Measurements from ENCODE around the gene TIA1.

TIA1 gene

GRCh38 chr2:70261501-70261900 lies 13.1 kb upstream of the TIA1 start:
- Histone ChIP-seq H3K9ac (ENCODE audit: low read length) (no peak overlapping the region), H3K27ac (ENCODE audit: low read length) (no peak overlapping the region), H3K4me2 (ENCODE audit: low read depth, low read length) (no peak overlapping the region), H3K4me1 (ENCODE audit: low read length) (peaks cover 4% of the 10 kb centered on the region; the same call in 1 of the 2 replicates), H3K4me3 (ENCODE audit: low read length) (no peak overlapping the region), H4K20me1 (ENCODE audit: insufficient read depth, low read length) (no peaks in the 10 kb centered on the region), H3K9me3 (replicated peaks; ENCODE audit: insufficient read depth, low read length) (no peaks in the 10 kb centered on the region), H3K27me3 (replicated peaks; ENCODE audit: insufficient read depth, low read length) (no peaks in the 10 kb centered on the region), H3K9me2 (replicated peaks; ENCODE audit: insufficient read depth, low read length) (no peaks in the 10 kb centered on the region), H2AFZ (ENCODE audit: low read length) (no peak overlapping the region), H3K36me3 (replicated peaks; ENCODE audit: insufficient read depth, low read length) (no peaks in the 10 kb centered on the region), H3K79me2 (ENCODE audit: low read length) (no peaks in the 10 kb centered on the region), H3F3A (ENCODE audit: insufficient read depth, low read length) (peaks cover 18% of the 10 kb centered on the region)
- TF ChIP-seq EZH2 (optimal IDR thresholded peaks at IDR 0.05; ENCODE audit: low read depth, low read length), result no peak
- no peak for TF ChIP-seq CTCF (IDR thresholded peaks at IDR 0.05; ENCODE audit: low read length)
- no peak for TF ChIP-seq EZH2phosphoT487 (IDR thresholded peaks at IDR 0.05; ENCODE audit: low read length)
- DNase-seq, result no peak

GRCh38 chr2:70258532-70258875 lies 10.1 kb upstream of the TIA1 start:
- Histone ChIP-seq H3K9me3 (replicated peaks; ENCODE audit: insufficient read depth, low read length) (no peaks in the 10 kb centered on the region), H3K27ac (ENCODE audit: low read length) (peak overlapping the region; percentile 25; the same call in 1 of the 2 replicates), H3K27me3 (replicated peaks; ENCODE audit: insufficient read depth, low read length) (no peaks in the 10 kb centered on the region), H4K20me1 (ENCODE audit: insufficient read depth, low read length) (no peaks in the 10 kb centered on the region), H3K9me2 (replicated peaks; ENCODE audit: insufficient read depth, low read length) (no peaks in the 10 kb centered on the region), H3K4me2 (ENCODE audit: low read depth, low read length) (peak overlapping the region; percentile 92), H3K79me2 (ENCODE audit: low read length) (no peaks in the 10 kb centered on the region), H3K4me1 (ENCODE audit: low read length) (peaks cover 4% of the 10 kb centered on the region; the same call in 1 of the 2 replicates), H3K9ac (ENCODE audit: low read length) (peak overlapping the region; percentile 61; the same call in 1 of the 2 replicates), H3F3A (ENCODE audit: insufficient read depth, low read length) (peaks cover 18% of the 10 kb centered on the region), H2AFZ (ENCODE audit: low read length) (peak overlapping the region; percentile 97), H3K36me3 (replicated peaks; ENCODE audit: insufficient read depth, low read length) (no peaks in the 10 kb centered on the region), H3K4me3 (ENCODE audit: low read length) (peak overlapping the region; percentile 91)
- TF ChIP-seq EZH2phosphoT487 (IDR thresholded peaks at IDR 0.05; ENCODE audit: low read length) (no peak), CTCF (IDR thresholded peaks at IDR 0.05; ENCODE audit: low read length) (no peak), EZH2 (optimal IDR thresholded peaks at IDR 0.05; ENCODE audit: low read depth, low read length) (no peak)
- peak; percentile 25 for DNase-seq

- Histone ChIP-seq H3K4me1 (ENCODE audit: low read length) (peaks cover 4% of the 10 kb centered on the region; the same call in 1 of the 2 replicates), H3K79me2 (ENCODE audit: low read length) (no peaks in the 10 kb centered on the region), H3K4me2 (ENCODE audit: low read depth, low read length) (no peak overlapping the region), H3K9ac (ENCODE audit: low read length) (no peak overlapping the region), H3K4me3 (ENCODE audit: low read length) (no peak overlapping the region), H3K9me3 (replicated peaks; ENCODE audit: insufficient read depth, low read length) (no peaks in the 10 kb centered on the region), H3K27me3 (replicated peaks; ENCODE audit: insufficient read depth, low read length) (no peaks in the 10 kb centered on the region), H3F3A (ENCODE audit: insufficient read depth, low read length) (peaks cover 18% of the 10 kb centered on the region), H2AFZ (ENCODE audit: low read length) (no peak overlapping the region), H3K36me3 (replicated peaks; ENCODE audit: insufficient read depth, low read length) (no peaks in the 10 kb centered on the region), H3K9me2 (replicated peaks; ENCODE audit: insufficient read depth, low read length) (no peaks in the 10 kb centered on the region), H3K27ac (ENCODE audit: low read length) (no peak overlapping the region), H4K20me1 (ENCODE audit: insufficient read depth, low read length) (no peaks in the 10 kb centered on the region)
- TF ChIP-seq EZH2 (optimal IDR thresholded peaks at IDR 0.05; ENCODE audit: low read depth, low read length) (no peak), CTCF (IDR thresholded peaks at IDR 0.05; ENCODE audit: low read length) (no peak), EZH2phosphoT487 (IDR thresholded peaks at IDR 0.05; ENCODE audit: low read length) (no peak)
- DNase-seq, result no peak
Measured at GRCh38 chr2:70255637-70256314, 7.3 kb upstream of the TIA1 start.

All from MM.1S (cell line).